CD4-positive, alpha-beta T cell treated with Interleukin-4 for 1 hour (primary cell): Measurements from ENCODE around the gene TXNL4A.
"Not testable (repeated sequence)": the region's sequence is repeated elsewhere in the genome, so short reads cannot be mapped to it uniquely, and the experiment has no call there.

Experiments used
- DNase-seq, 2 donors: peaks; one replicate each; pipeline ENCODE4 v3.0.0-alpha.2; 2020 to 2022

Gene TXNL4A

GRCh38 chr18:79988451-79989194 is at the start of gene TXNL4A:
Gene TXNL4A, minus strand, starts transcription at chr18:79988563. Its CDS starts 171 bp downstream, at chr18:79988392.
- DNase-seq: peak; percentile 82

- no peak for DNase-seq
Observed at GRCh38 chr18:80037300-80037699, 48.9 kb upstream of the TXNL4A start.

GRCh38 chr18:80035997-80036396 is 47.6 kb upstream of the TXNL4A start:
- DNase-seq: no peak

- DNase-seq: no peak
Observed at GRCh38 chr18:80034852-80035406, 46.6 kb upstream of the TXNL4A start.

- DNase-seq: peak; percentile 99
Observed at GRCh38 chr18:80034068-80034851, 45.9 kb upstream of the TXNL4A start, which contains the start of gene RBFA. Gene RBFA, plus strand, starts transcription at chr18:80034434. Its CDS starts 62 bp downstream, at chr18:80034496.

- DNase-seq: peak in 1 of 2 donors; percentile 83
Observed at GRCh38 chr18:80033181-80034067, 45.1 kb upstream of the TXNL4A start.

GRCh38 chr18:80029690-80030089 is 41.3 kb upstream of the TXNL4A start:
- no peak for DNase-seq

GRCh38 chr18:80027719-80028118 is 39.4 kb upstream of the TXNL4A start:
- DNase-seq: not testable (repeated sequence)

- DNase-seq: no peak
Observed at GRCh38 chr18:80026363-80026762, 38.0 kb upstream of the TXNL4A start.

GRCh38 chr18:80023173-80023572 is 34.8 kb upstream of the TXNL4A start:
- no peak for DNase-seq

GRCh38 chr18:80022613-80023012 is 34.2 kb upstream of the TXNL4A start:
- peak in 1 of 2 donors; percentile 20 for DNase-seq

- no peak for DNase-seq
Observed at GRCh38 chr18:80012714-80013113, 24.4 kb upstream of the TXNL4A start.

GRCh38 chr18:80011496-80012137 is 23.3 kb upstream of the TXNL4A start:
- not testable (repeated sequence) for DNase-seq

GRCh38 chr18:80010551-80010906 is 22.2 kb upstream of the TXNL4A start:
- no peak for DNase-seq

- no peak for DNase-seq
Observed at GRCh38 chr18:80009661-80010550, 21.5 kb upstream of the TXNL4A start.

- DNase-seq: no peak
Observed at GRCh38 chr18:80006724-80007123, 18.4 kb upstream of the TXNL4A start.

GRCh38 chr18:80004600-80005342 is 16.4 kb upstream of the TXNL4A start:
- no peak for DNase-seq

GRCh38 chr18:80002468-80002867 is 14.1 kb upstream of the TXNL4A start:
- no peak for DNase-seq

- no peak for DNase-seq
Observed at GRCh38 chr18:80000877-80001276, 12.5 kb upstream of the TXNL4A start.

GRCh38 chr18:79999701-80000100 is 11.3 kb upstream of the TXNL4A start:
- DNase-seq: not testable (repeated sequence)
